Activated CD4-positive, alpha-beta T cell treated with anti-CD3 and anti-CD28 coated beads, Interleukin-2, amount 50 U/mL, for 48 hours (primary cell): ENCODE measurements around the gene NGDN.
"Not testable (repeated sequence)": the region's sequence is repeated elsewhere in the genome, so short reads cannot be mapped to it uniquely, and the experiment has no call there.

Source experiments
- DNase-seq, 2 experiments: peaks; one replicate each; pipeline ENCODE4 v3.0.0-alpha.2; 2020

The NGDN gene

GRCh38 chr14:23439107-23439835 lies 30.2 kb upstream of the NGDN start:
- no peak for DNase-seq

- DNase-seq = no peak
Observed at GRCh38 chr14:23441076-23441475, 28.4 kb upstream of the NGDN start.

GRCh38 chr14:23442721-23443356 lies 26.7 kb upstream of the NGDN start:
- no peak for DNase-seq

- no peak for DNase-seq
Observed at GRCh38 chr14:23443411-23443812, 26.1 kb upstream of the NGDN start.

- DNase-seq = no peak
Observed at GRCh38 chr14:23443881-23444280, 25.6 kb upstream of the NGDN start.

- DNase-seq = no peak
Observed at GRCh38 chr14:23444314-23444713, 25.2 kb upstream of the NGDN start.

- no peak for DNase-seq
Observed at GRCh38 chr14:23445773-23446172, 23.7 kb upstream of the NGDN start.

GRCh38 chr14:23446291-23446851 lies 23.1 kb upstream of the NGDN start:
- no peak for DNase-seq

GRCh38 chr14:23447361-23448350 lies 21.8 kb upstream of the NGDN start:
- no peak for DNase-seq

GRCh38 chr14:23449314-23449713 lies 20.2 kb upstream of the NGDN start:
- DNase-seq = no peak

GRCh38 chr14:23450379-23450778 lies 19.1 kb upstream of the NGDN start:
- no peak for DNase-seq

- DNase-seq = no peak
Observed at GRCh38 chr14:23452237-23452636, 17.3 kb upstream of the NGDN start.

GRCh38 chr14:23454445-23454856 lies 15.1 kb upstream of the NGDN start:
- DNase-seq = no peak

- not testable (repeated sequence) for DNase-seq
Observed at GRCh38 chr14:23456883-23457586, 12.5 kb upstream of the NGDN start.

- no peak for DNase-seq
Observed at GRCh38 chr14:23457587-23458445, 11.7 kb upstream of the NGDN start.

- no peak for DNase-seq
Observed at GRCh38 chr14:23460960-23461359, 8.5 kb upstream of the NGDN start.

- DNase-seq = no peak
Observed at GRCh38 chr14:23464700-23465099, 4.8 kb upstream of the NGDN start.

- no peak for DNase-seq
Observed at GRCh38 chr14:23465261-23465660, 4.2 kb upstream of the NGDN start.

GRCh38 chr14:23468704-23469126 lies 788 bp upstream of the NGDN start:
- DNase-seq = no peak

GRCh38 chr14:23469906-23470403 lies 452 bp downstream of the NGDN start:
- DNase-seq = no peak

GRCh38 chr14:23470947-23471346 lies 1.4 kb downstream of the NGDN start:
- no peak for DNase-seq
